Keratinocyte (primary cell): Measurements from ENCODE around the gene MARCHF9. TPM values are rescaled to one million over a fixed set of nuclear protein-coding genes. Genes with fewer than 3 reads are reported as not detected.

Source experiments
- DNase-seq: peaks from one replicate; pipeline ENCODE4 v3.0.0-alpha.2; 2011; ENCODE audit warnings: low read depth, missing footprints, low spot score
- FAIRE-seq: peaks from 2 replicates; lab custom pipeline; 2011; peaks lifted over from hg19 to GRCh38; lab: Jason Lieb, UNC
- H2AFZ ChIP-seq: 2 replicates; pipeline ENCODE4 v1.6.0; 2012; ENCODE audit warnings: low read length, control low read depth, inconsistent platforms; ENCODE audit not compliant: control insufficient read depth
- H3K27ac ChIP-seq: 2 replicates; pipeline ENCODE4 v1.5.1; 2011; ENCODE audit warnings: low read length; ENCODE audit not compliant: control insufficient read depth, insufficient read depth
- H3K27me3 ChIP-seq: 3 replicates; pipeline ENCODE4 v1.6.0; 2011; ENCODE audit warnings: low read length; ENCODE audit not compliant: control insufficient read depth, insufficient read depth; ENCODE audit errors: extremely low read depth
- H3K36me3 ChIP-seq, 2 experiments: 2 replicates in 1 of 2; 3 replicates in 1 of 2; pipeline ENCODE4 v1.5.1; 2011; ENCODE audit warnings: low read length in 2 of 2, mild to moderate bottlenecking in 1 of 2; ENCODE audit not compliant: control insufficient read depth in 2 of 2, insufficient read depth in 2 of 2; ENCODE audit errors: extremely low read depth in 1 of 2
- H3K4me1 ChIP-seq: 3 replicates; pipeline ENCODE4 v1.5.1; 2011; ENCODE audit warnings: low read length; ENCODE audit not compliant: control insufficient read depth, insufficient read depth; ENCODE audit errors: extremely low read depth
- H3K4me2 ChIP-seq: 3 replicates; pipeline ENCODE4 v1.6.0; 2011; ENCODE audit warnings: low read depth, low read length; ENCODE audit not compliant: control insufficient read depth, insufficient read depth; ENCODE audit errors: extremely low read depth
- H3K4me3 ChIP-seq, 3 experiments: fragments of 200-600 bp in 1 of 3; sonication (generic) in 1 of 3; 2 replicates in 2 of 3; 3 replicates in 1 of 3; pipeline ENCODE4 v1.5.1; 2011 to 2016; ENCODE audit warnings: low read length in 3 of 3, mild to moderate bottlenecking in 3 of 3, control low read depth in 2 of 3, inconsistent platforms in 1 of 3, low read depth in 1 of 3, mixed read lengths in 1 of 3, mixed run types in 1 of 3, moderate library complexity in 1 of 3; ENCODE audit not compliant: control insufficient read depth in 2 of 3, insufficient read depth in 2 of 3; ENCODE audit errors: extremely low read depth in 1 of 3
- H3K79me2 ChIP-seq: 2 replicates; pipeline ENCODE4 v1.6.0; 2012; ENCODE audit warnings: low read length; ENCODE audit not compliant: control insufficient read depth, insufficient read depth
- H3K9ac ChIP-seq: 3 replicates; pipeline ENCODE4 v1.6.0; 2011; ENCODE audit warnings: low read length; ENCODE audit not compliant: control insufficient read depth, insufficient read depth; ENCODE audit errors: extremely low read depth
- H3K9me1 ChIP-seq: 3 replicates; pipeline ENCODE4 v1.6.0; 2011; ENCODE audit warnings: low read length; ENCODE audit not compliant: control insufficient read depth, insufficient read depth; ENCODE audit errors: extremely low read depth
- H3K9me3 ChIP-seq: 2 replicates; pipeline ENCODE4 v1.5.1; 2012; ENCODE audit warnings: low read depth, low read length; ENCODE audit not compliant: control insufficient read depth
- H4K20me1 ChIP-seq: 3 replicates; pipeline ENCODE4 v1.6.0; 2011; ENCODE audit warnings: low read length; ENCODE audit not compliant: control insufficient read depth, insufficient read depth; ENCODE audit errors: extremely low read depth
- CTCF ChIP-seq, 3 experiments: IDR thresholded peaks in 1 of 3; conservative IDR thresholded peaks in 1 of 3; optimal IDR thresholded peaks in 1 of 3; 2 replicates in 2 of 3; 3 replicates in 1 of 3; pipeline versions ENCODE3 to v1.5.1; 2011; ENCODE audit warnings: low read length in 3 of 3, mild to moderate bottlenecking in 3 of 3, moderate library complexity in 2 of 3, control low read depth in 1 of 3, inconsistent platforms in 1 of 3; ENCODE audit not compliant: insufficient read depth in 2 of 3; ENCODE audit errors: extremely low read depth in 1 of 3
- EZH2 ChIP-seq: IDR thresholded peaks from one replicate; pipeline ENCODE4 v1.6.1; 2012; ENCODE audit warnings: inconsistent platforms, mild to moderate bottlenecking, low read length, moderate library complexity
- dilution Hi-C: fragments of 300-500 bp; cut with MboI; formaldehyde crosslinking; loops from one replicate; pipeline ENCODE4 v1.7.0; 2020; ENCODE audit warnings: low sequenced_read_pairs; ENCODE audit not compliant: extremely low pct_ligation_motif_present
- polyA plus RNA-seq, 5 experiments: library from polyadenylated mRNA; depleted of rRNA in 3 of 5; stranded (reverse) in 3 of 5; stranded (forward) in 1 of 5; unstranded in 1 of 5; fragments of >200 nt; gene quantifications; 1 replicate in 1 of 5; 2 replicates in 3 of 5; 3 replicates in 1 of 5; pipeline versions ENCODE4 v1.2.1 to v1.2.3, GENCODE V29; 2011 to 2012; ENCODE audit warnings: missing spikeins in 2 of 5, low read depth in 1 of 5, low replicate concordance in 1 of 5

MARCHF9 gene
- polyA plus RNA-seq, 1 donor (not counting 4 experiments of a cell fraction or from before 2014, with no cell fraction given), result 10.9 TPM

GRCh38 chr12:57744194-57744776 lies 10.6 kb upstream of the MARCHF9 start:
- H3K9me3 ChIP-seq, result no peaks in the 10 kb centered on the region
- no peaks in the 10 kb centered on the region for H4K20me1 ChIP-seq
- peaks cover 17% of the 10 kb centered on the region for H3K27me3 ChIP-seq
- peak overlapping the region; percentile 98 for H3K27ac ChIP-seq
- peaks cover 16% of the 10 kb centered on the region for H3K4me1 ChIP-seq
- TF ChIP-seq CTCF (optimal IDR thresholded peaks at IDR 0.05 in 1 of 3, IDR thresholded peaks at IDR 0.05 in 1 of 3, conservative IDR thresholded peaks at IDR 0.05 in 1 of 3; ENCODE audit: extremely low read depth in 1 of 3, insufficient read depth in 2 of 3, low read length in 3 of 3) (no peak), EZH2 (no peak)
- H3K4me2 ChIP-seq, result peak overlapping the region; percentile 94
- FAIRE-seq (no peak), DNase-seq (no peak)
- peak overlapping the region; percentile 99 for H3K9ac ChIP-seq
- peaks cover 13% of the 10 kb centered on the region for H3K79me2 ChIP-seq
- no peaks in the 10 kb centered on the region for H3K9me1 ChIP-seq
- peaks cover 10% of the 10 kb centered on the region in 2 experiments for H3K36me3 ChIP-seq
- peak overlapping the region; percentile 90 for H2AFZ ChIP-seq
- peak overlapping the region; percentile 81 to 99 (median 97) for H3K4me3 ChIP-seq
- dilution Hi-C loops, result loop anchor here (25.0 kb wide), 1 partner anchor 157 kb away; the partner anchor contains the start of gene PIP4K2C

GRCh38 chr12:57744777-57745484 lies 10.0 kb upstream of the MARCHF9 start, which contains the start of gene TSPAN31:
Gene TSPAN31, plus strand, starts transcription at chr12:57745039. Its CDS starts 116 bp downstream, at chr12:57745155.
- dilution Hi-C loops, result loop anchor here (25.0 kb wide), 1 partner anchor 158 kb away; the partner anchor contains the start of gene PIP4K2C
- H3K4me1 ChIP-seq, result peaks cover 16% of the 10 kb centered on the region
- DNase-seq, result no peak
- peak within 1 kb of the TSS; percentile 99 for H3K9ac ChIP-seq
- H3K9me3 ChIP-seq, result no peaks in the 10 kb centered on the region
- H3K4me2 ChIP-seq, result peak within 1 kb of the TSS; percentile 94
- no peaks in the 10 kb centered on the region for H3K9me1 ChIP-seq
- H3K79me2 ChIP-seq, result peaks cover 13% of the 10 kb centered on the region
- peak within 1 kb of the TSS; percentile 98 for H3K27ac ChIP-seq
- TF ChIP-seq CTCF (optimal IDR thresholded peaks at IDR 0.05 in 1 of 3, IDR thresholded peaks at IDR 0.05 in 1 of 3, conservative IDR thresholded peaks at IDR 0.05 in 1 of 3; ENCODE audit: extremely low read depth in 1 of 3, insufficient read depth in 2 of 3, low read length in 3 of 3), result no peak
- TF ChIP-seq EZH2, result no peak
- H4K20me1 ChIP-seq, result no peaks in the 10 kb centered on the region
- H3K36me3 ChIP-seq, result peaks cover 11 to 12% of the 10 kb centered on the region in 2 experiments
- peaks cover 10% of the 10 kb centered on the region for H3K27me3 ChIP-seq
- H2AFZ ChIP-seq, result peak within 1 kb of the TSS; percentile 90
- peak; percentile 82 for FAIRE-seq
- peak within 1 kb of the TSS; percentile 81 to 99 (median 97) for H3K4me3 ChIP-seq
